ENCODE data around the gene LRRFIP2.

DNA sequence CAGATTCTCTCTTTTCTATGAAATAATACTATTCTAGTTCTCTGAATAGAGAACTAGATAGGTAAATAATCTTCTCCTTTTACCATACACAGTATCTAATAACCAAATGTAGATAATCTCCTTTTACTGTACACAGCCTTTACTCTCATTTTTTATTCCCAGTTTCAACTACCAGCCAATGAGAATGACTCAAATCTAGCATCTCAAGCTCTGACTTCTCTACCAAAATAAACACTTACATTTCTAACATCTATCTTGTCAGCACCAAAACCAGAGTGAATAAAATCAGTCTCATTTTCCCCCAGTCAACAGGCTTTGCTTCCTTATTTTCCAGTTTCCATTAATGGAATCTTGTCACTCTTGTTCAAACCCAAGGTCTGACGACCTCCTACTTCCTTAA is 36.9 kb downstream of the LRRFIP2 start:
- TF ChIP-seq, protein P1, sequence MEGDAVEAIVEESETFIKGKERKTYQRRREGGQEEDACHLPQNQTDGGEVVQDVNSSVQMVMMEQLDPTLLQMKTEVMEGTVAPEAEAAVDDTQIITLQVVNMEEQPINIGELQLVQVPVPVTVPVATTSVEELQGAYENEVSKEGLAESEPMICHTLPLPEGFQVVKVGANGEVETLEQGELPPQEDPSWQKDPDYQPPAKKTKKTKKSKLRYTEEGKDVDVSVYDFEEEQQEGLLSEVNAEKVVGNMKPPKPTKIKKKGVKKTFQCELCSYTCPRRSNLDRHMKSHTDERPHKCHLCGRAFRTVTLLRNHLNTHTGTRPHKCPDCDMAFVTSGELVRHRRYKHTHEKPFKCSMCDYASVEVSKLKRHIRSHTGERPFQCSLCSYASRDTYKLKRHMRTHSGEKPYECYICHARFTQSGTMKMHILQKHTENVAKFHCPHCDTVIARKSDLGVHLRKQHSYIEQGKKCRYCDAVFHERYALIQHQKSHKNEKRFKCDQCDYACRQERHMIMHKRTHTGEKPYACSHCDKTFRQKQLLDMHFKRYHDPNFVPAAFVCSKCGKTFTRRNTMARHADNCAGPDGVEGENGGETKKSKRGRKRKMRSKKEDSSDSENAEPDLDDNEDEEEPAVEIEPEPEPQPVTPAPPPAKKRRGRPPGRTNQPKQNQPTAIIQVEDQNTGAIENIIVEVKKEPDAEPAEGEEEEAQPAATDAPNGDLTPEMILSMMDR (conservative IDR thresholded peaks at IDR 0.05), result no peak
- no peak for TF ChIP-seq ZFX (IDR thresholded peaks at IDR 0.05)

Measured in C4-2B (cell line).